ENCODE results near the gene DLGAP1. TPM values are rescaled to one million over a fixed set of nuclear protein-coding genes. Genes with fewer than 3 reads are reported as not detected.

Gene DLGAP1
- total and polyA plus RNA-seq, 2 of the 8 experiments (the other 6 are each of a cell fraction or from before 2014, with no cell fraction given) = 11.8 to 16.9 TPM

- TF ChIP-seq CHD7 (IDR thresholded peaks at IDR 0.05; ENCODE audit: insufficient replicate concordance, low read length) (no peak), RFX5 (IDR thresholded peaks at IDR 0.05; ENCODE audit: borderline replicate concordance, low read depth, low read length) (no peak), TAF7 (optimal IDR thresholded peaks at IDR 0.05; ENCODE audit: borderline replicate concordance, low read depth, low read length) (no peak), EP300 (IDR thresholded peaks at IDR 0.05; ENCODE audit: borderline replicate concordance in 1 of 2, low read depth in 2 of 2, low read length in 2 of 2) (no peak), TCF12 (IDR thresholded peaks at IDR 0.05; ENCODE audit: low read depth, low read length) (no peak), POLR2AphosphoS5 (IDR thresholded peaks at IDR 0.05; ENCODE audit: low read depth, low read length) (no peak), SP1 (IDR thresholded peaks at IDR 0.05; ENCODE audit: low read depth, low read length) (no peak), CHD1 (IDR thresholded peaks at IDR 0.05; ENCODE audit: low read depth, low read length) (no peak), BCL11A (IDR thresholded peaks at IDR 0.05; ENCODE audit: low read depth in 2 of 2, low read length in 2 of 2) (no peak), TBP (IDR thresholded peaks at IDR 0.05; ENCODE audit: low read depth, low read length) (no peak), E2F6 (IDR thresholded peaks at IDR 0.05) (no peak)
Observed at GRCh38 chr18:4245456-4245855, 209.7 kb downstream of the DLGAP1 start (continued).
